Measurements from ENCODE around the gene FSTL3. TPM values are rescaled to one million over a fixed set of nuclear protein-coding genes. Genes with fewer than 3 reads are reported as not detected.

FSTL3 gene
- total RNA-seq, 1 experiment from 2014 or later = 6.0 TPM

DNA sequence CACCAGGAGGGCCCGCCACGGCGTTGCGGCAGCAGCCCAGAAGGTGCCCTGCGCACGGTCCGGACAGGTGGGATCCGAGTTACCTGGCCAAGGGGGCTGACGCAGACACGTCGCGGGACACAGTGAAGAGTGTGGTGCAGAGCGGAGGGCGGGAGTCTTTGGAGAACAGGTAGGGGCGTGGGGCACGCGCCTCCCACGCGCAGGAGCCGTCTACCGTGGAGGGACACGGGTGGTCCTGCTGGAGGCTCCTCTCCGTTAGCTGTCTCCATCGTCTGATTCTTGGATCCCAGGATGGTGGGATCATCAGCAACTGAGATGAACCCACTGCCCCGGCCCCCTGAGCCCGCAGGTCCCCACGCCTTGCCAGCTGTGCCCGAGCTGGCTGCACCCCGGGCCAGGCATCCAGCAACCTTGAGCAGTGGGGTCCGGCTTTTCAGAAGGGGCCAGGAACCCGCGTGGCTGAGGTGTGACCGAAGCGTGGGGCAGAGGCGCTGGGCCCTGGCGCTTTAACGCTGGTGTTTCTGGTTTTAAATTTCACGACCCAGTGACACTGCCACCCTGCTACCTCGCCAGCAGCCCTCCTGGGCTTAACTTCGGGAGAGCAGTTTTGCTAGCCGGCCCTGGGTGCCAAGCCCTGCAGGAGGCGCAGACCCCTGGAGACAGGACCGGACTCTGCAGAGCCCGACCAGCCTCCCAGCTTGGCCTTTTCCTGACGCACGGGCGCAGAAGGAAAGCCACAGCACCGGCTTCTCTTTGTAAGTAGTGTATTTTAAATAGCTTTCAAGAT, 29.2 kb upstream of the FSTL3 start:
- POLR2A ChIA-PET (ENCODE audit: low non-redundant PET) = interaction anchor here (0.6 kb wide), 1 partner anchor 33 kb away, joined by 3 read pairs; no protein-coding TSS in a partner anchor
- CTCF ChIA-PET = no interaction called here
- intact Hi-C loops (cut with micrococcal nuclease; ENCODE audit: unreplicated experiment) = no loop called here
- no peak for DNase-seq (ENCODE audit: low spot score)
- Histone ChIP-seq H3K27ac (ENCODE audit: low read depth, low read length, poor library complexity, severe bottlenecking) (no peak overlapping the region), H3K36me3 (ENCODE audit: insufficient read depth, low read length, poor library complexity, severe bottlenecking) (peaks cover 58% of the 10 kb centered on the region), H3K9me3 (ENCODE audit: low read depth, low read length, poor library complexity, severe bottlenecking) (no peaks in the 10 kb centered on the region), H3K27me3 (replicated peaks; ENCODE audit: insufficient read depth, low read depth, low read length, poor library complexity) (no peaks in the 10 kb centered on the region), H3K4me3 (ENCODE audit: low read depth, low read length, poor library complexity, severe bottlenecking) (no peak overlapping the region), H3K4me1 (ENCODE audit: insufficient read depth, low read length, poor library complexity, severe bottlenecking) (no peaks in the 10 kb centered on the region)
- TF ChIP-seq, protein P1, sequence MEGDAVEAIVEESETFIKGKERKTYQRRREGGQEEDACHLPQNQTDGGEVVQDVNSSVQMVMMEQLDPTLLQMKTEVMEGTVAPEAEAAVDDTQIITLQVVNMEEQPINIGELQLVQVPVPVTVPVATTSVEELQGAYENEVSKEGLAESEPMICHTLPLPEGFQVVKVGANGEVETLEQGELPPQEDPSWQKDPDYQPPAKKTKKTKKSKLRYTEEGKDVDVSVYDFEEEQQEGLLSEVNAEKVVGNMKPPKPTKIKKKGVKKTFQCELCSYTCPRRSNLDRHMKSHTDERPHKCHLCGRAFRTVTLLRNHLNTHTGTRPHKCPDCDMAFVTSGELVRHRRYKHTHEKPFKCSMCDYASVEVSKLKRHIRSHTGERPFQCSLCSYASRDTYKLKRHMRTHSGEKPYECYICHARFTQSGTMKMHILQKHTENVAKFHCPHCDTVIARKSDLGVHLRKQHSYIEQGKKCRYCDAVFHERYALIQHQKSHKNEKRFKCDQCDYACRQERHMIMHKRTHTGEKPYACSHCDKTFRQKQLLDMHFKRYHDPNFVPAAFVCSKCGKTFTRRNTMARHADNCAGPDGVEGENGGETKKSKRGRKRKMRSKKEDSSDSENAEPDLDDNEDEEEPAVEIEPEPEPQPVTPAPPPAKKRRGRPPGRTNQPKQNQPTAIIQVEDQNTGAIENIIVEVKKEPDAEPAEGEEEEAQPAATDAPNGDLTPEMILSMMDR (conservative IDR thresholded peaks at IDR 0.05; ENCODE audit: low read depth, low read length) = no peak
- no peak for TF ChIP-seq EZH2 (IDR thresholded peaks at IDR 0.05; ENCODE audit: borderline replicate concordance, low read depth, low read length, poor library complexity, severe bottlenecking)
- BruUV-seq (replicated peaks) = no TSS peak

DNA sequence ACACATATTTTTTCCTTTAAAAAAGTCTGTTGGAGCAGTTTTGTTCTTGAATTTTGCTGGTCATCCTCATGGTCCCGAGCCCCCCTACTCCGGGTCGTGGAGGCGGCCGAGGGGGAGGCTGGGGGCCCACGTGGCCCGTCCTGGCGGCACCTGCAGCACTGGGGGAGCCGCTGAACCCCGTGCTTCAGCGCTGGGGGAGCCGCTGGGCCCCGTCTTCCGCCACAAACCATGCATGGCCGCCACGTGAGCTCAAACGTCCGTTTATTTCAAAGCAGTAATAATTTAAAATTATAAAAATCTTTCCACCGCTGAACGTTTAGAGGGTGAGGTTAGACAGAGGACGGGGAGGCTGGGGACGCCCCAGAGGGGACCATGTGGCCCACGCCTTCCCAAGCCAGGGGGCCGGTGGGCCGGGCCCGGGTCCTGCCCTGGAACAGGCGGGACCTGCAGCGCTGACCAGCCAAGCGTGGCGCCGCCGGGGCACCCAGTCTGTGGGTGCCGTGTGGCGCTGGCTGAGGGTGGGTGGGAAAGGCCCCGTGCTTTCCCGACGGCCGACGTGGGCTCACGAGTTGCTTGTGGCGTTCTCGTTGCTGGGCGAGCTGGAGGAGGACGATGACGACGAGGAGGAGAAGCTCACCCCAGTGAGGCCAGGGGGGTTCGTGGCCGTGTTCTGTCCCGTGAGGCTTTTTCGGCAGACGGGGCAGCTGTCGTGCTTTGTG, 28.5 kb upstream of the FSTL3 start:
- intact Hi-C loops (cut with micrococcal nuclease; ENCODE audit: unreplicated experiment) = no loop called here
- H3K36me3 ChIP-seq (ENCODE audit: insufficient read depth, low read length, poor library complexity, severe bottlenecking) = peaks cover 65% of the 10 kb centered on the region
- H3K27ac ChIP-seq (ENCODE audit: low read depth, low read length, poor library complexity, severe bottlenecking) = no peak overlapping the region
- POLR2A ChIA-PET (ENCODE audit: low non-redundant PET) = interaction anchor here (0.6 kb wide), 1 partner anchor 32 kb away, joined by 3 read pairs; no protein-coding TSS in a partner anchor
- H3K4me1 ChIP-seq (ENCODE audit: insufficient read depth, low read length, poor library complexity, severe bottlenecking) = no peaks in the 10 kb centered on the region
- no peak overlapping the region for H3K4me3 ChIP-seq (ENCODE audit: low read depth, low read length, poor library complexity, severe bottlenecking)
- H3K27me3 ChIP-seq (replicated peaks; ENCODE audit: insufficient read depth, low read depth, low read length, poor library complexity) = no peaks in the 10 kb centered on the region
- CTCF ChIA-PET = no interaction called here
- H3K9me3 ChIP-seq (ENCODE audit: low read depth, low read length, poor library complexity, severe bottlenecking) = no peaks in the 10 kb centered on the region
- no peak for TF ChIP-seq EZH2 (IDR thresholded peaks at IDR 0.05; ENCODE audit: borderline replicate concordance, low read depth, low read length, poor library complexity, severe bottlenecking)
- TF ChIP-seq, protein P1 (conservative IDR thresholded peaks at IDR 0.05; ENCODE audit: low read depth, low read length) = no peak
- TSS peak; percentile 79 for BruUV-seq (replicated peaks)
- no peak for DNase-seq (ENCODE audit: low spot score)

DNA sequence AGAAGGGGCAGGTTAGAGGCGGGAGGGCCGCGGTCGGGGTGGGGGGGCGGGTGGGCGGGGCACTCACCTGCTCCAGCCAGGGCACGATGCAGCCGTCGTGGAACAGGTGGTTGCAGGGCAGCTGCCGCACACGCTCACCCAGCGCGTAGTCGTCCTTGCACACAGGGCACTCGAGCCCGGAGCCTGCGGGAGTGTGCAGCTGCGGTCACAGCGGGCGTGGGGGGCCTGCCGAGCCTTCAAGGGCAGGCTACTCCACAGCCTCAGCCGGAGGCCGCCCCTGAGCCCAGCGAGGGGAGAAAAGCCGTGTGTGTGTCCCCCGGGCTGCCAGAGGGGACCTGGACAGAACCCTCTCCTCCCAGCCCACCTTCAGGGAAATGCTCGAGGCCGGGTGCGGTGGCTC, 27.9 kb upstream of the FSTL3 start:
- peaks cover 71% of the 10 kb centered on the region for H3K36me3 ChIP-seq (ENCODE audit: insufficient read depth, low read length, poor library complexity, severe bottlenecking)
- no peak overlapping the region for H3K27ac ChIP-seq (ENCODE audit: low read depth, low read length, poor library complexity, severe bottlenecking)
- no peak for TF ChIP-seq EZH2 (IDR thresholded peaks at IDR 0.05; ENCODE audit: borderline replicate concordance, low read depth, low read length, poor library complexity, severe bottlenecking)
- TF ChIP-seq, protein P1 (conservative IDR thresholded peaks at IDR 0.05; ENCODE audit: low read depth, low read length) = no peak
- no peaks in the 10 kb centered on the region for H3K4me1 ChIP-seq (ENCODE audit: insufficient read depth, low read length, poor library complexity, severe bottlenecking)
- CTCF ChIA-PET = no interaction called here
- H3K4me3 ChIP-seq (ENCODE audit: low read depth, low read length, poor library complexity, severe bottlenecking) = no peak overlapping the region
- POLR2A ChIA-PET (ENCODE audit: low non-redundant PET) = no interaction called here
- no peaks in the 10 kb centered on the region for H3K27me3 ChIP-seq (replicated peaks; ENCODE audit: insufficient read depth, low read depth, low read length, poor library complexity)
- no TSS peak for BruUV-seq (replicated peaks)
- intact Hi-C loops (cut with micrococcal nuclease; ENCODE audit: unreplicated experiment) = no loop called here
- H3K9me3 ChIP-seq (ENCODE audit: low read depth, low read length, poor library complexity, severe bottlenecking) = no peaks in the 10 kb centered on the region
- no peak for DNase-seq (ENCODE audit: low spot score)

Measured in A673 (cell line).